H1 (cell line): Measurements from ENCODE around the gene MXI1. TPM values are rescaled to one million over a fixed set of nuclear protein-coding genes. Genes with fewer than 3 reads are reported as not detected.
A peak's percentile ranks its signal among the peaks of the same experiment; 100 is the strongest.

ENCODE experiments used
- CTCF ChIA-PET: fragments of 300-600 bp; sonication (Branson Sonifier 250); formaldehyde crosslinking; loops from one replicate; lab custom pipeline; 2021; ENCODE audit not compliant: partially characterized antibody; lab: Charles Lee
- POLR2A ChIA-PET: fragments of 300-600 bp; sonication (Branson Sonifier 250); formaldehyde crosslinking; loops from one replicate; lab custom pipeline; 2021; ENCODE audit warnings: inconsistent platforms; ENCODE audit not compliant: partially characterized antibody; lab: Charles Lee
- DNase-seq, 2 experiments: peaks; one replicate each; pipeline versions ENCODE4 v3.0.0 to v3.0.0-alpha.2; 2010 to 2022; ENCODE audit warnings: low spot score in 2 of 2, low read depth in 1 of 2, mixed read lengths in 1 of 2
- FAIRE-seq: peaks from 2 replicates; lab custom pipeline; 2011; peaks lifted over from hg19 to GRCh38; lab: Jason Lieb, UNC
- H2AFZ ChIP-seq: 2 replicates; pipeline ENCODE4 v1.8.1; 2012; ENCODE audit warnings: low read length, inconsistent platforms
- H2AK5ac ChIP-seq: 2 replicates; pipeline ENCODE4 v1.6.1; 2013; ENCODE audit warnings: low read depth, low read length
- H2BK120ac ChIP-seq: replicated peaks from 2 replicates; pipeline ENCODE3; 2013; ENCODE audit warnings: low read depth, low read length, inconsistent platforms
- H2BK12ac ChIP-seq: 2 replicates; pipeline ENCODE4 v1.6.1; 2013; ENCODE audit warnings: low read depth, low read length
- H2BK15ac ChIP-seq: 2 replicates; pipeline ENCODE4 v1.6.1; 2013; ENCODE audit warnings: low read length
- H2BK20ac ChIP-seq: 2 replicates; pipeline ENCODE4 v1.6.1; 2013; ENCODE audit warnings: low read length
- H2BK5ac ChIP-seq: 2 replicates; pipeline ENCODE4 v1.6.1; 2013; ENCODE audit warnings: low read depth, low read length
- H3K14ac ChIP-seq: 2 replicates; pipeline ENCODE4 v1.6.1; 2013; ENCODE audit warnings: inconsistent platforms; ENCODE audit not compliant: insufficient read length
- H3K18ac ChIP-seq: 2 replicates; pipeline ENCODE4 v1.6.1; 2013; ENCODE audit warnings: low read length; ENCODE audit errors: extremely low read depth
- H3K23ac ChIP-seq: 2 replicates; pipeline ENCODE4 v1.6.1; 2013; ENCODE audit warnings: inconsistent platforms; ENCODE audit not compliant: insufficient read length
- H3K23me2 ChIP-seq: 2 replicates; pipeline ENCODE4 v1.6.1; 2013; ENCODE audit warnings: low read depth, low read length
- H3K27ac ChIP-seq: 2 replicates; pipeline ENCODE4 v1.6.1; 2011; ENCODE audit warnings: low read depth, low read length, inconsistent platforms
- H3K27me3 ChIP-seq, 4 experiments: replicated peaks in 1 of 4; 1 replicate in 1 of 4; 2 replicates in 3 of 4; pipeline versions ENCODE4 v1.6.1 to v1.8.1; 2011 to 2013; ENCODE audit warnings: low read length in 3 of 4, mild to moderate bottlenecking in 3 of 4, inconsistent platforms in 2 of 4, mixed read lengths in 2 of 4, moderate library complexity in 1 of 4; ENCODE audit not compliant: control insufficient read depth in 3 of 4, insufficient read depth in 3 of 4; ENCODE audit errors: extremely low read depth in 1 of 4
- H3K36me3 ChIP-seq, 4 experiments: 2 replicates each; pipeline versions ENCODE4 v1.6.1 to v1.8.1; 2011 to 2013; ENCODE audit warnings: mild to moderate bottlenecking in 4 of 4, low read length in 3 of 4, moderate library complexity in 2 of 4, control low read depth in 1 of 4, inconsistent platforms in 1 of 4; ENCODE audit not compliant: insufficient read depth in 4 of 4, control insufficient read depth in 2 of 4
- H3K4ac ChIP-seq: replicated peaks from 2 replicates; pipeline ENCODE3; 2013; ENCODE audit warnings: low read length, low read depth, mixed read lengths, inconsistent platforms; ENCODE audit not compliant: insufficient read length
- H3K4me1 ChIP-seq, 4 experiments: replicated peaks in 1 of 4; 1 replicate in 1 of 4; 2 replicates in 3 of 4; pipeline versions ENCODE4 v1.6.1 to v1.8.1; 2011 to 2013; ENCODE audit warnings: low read length in 3 of 4, inconsistent platforms in 2 of 4, mixed read lengths in 1 of 4; ENCODE audit not compliant: insufficient read depth in 4 of 4, control insufficient read depth in 3 of 4
- H3K4me2 ChIP-seq, 2 experiments: 2 replicates each; pipeline versions ENCODE4 v1.6.1 to v1.8.1; 2011 to 2013; ENCODE audit warnings: low read depth in 2 of 2, low read length in 2 of 2, control low read depth in 1 of 2, inconsistent platforms in 1 of 2, mild to moderate bottlenecking in 1 of 2; ENCODE audit not compliant: insufficient read depth in 1 of 2
- H3K4me3 ChIP-seq, 4 experiments: fragments of 200-600, 300-600 bp in 1 of 4; sonication (generic), shearing (Covaris generic), sonication (Bioruptor Twin) in 1 of 4; 2 replicates each; pipeline versions ENCODE4 v1.5.1 to v1.8.1; 2011 to 2016; ENCODE audit warnings: low read length in 4 of 4, low read depth in 3 of 4, control low read depth in 2 of 4, inconsistent platforms in 2 of 4, mild to moderate bottlenecking in 2 of 4, mixed read lengths in 1 of 4, moderate library complexity in 1 of 4; ENCODE audit not compliant: insufficient read depth in 2 of 4; ENCODE audit errors: extremely low read depth in 1 of 4
- H3K56ac ChIP-seq: replicated peaks from 2 replicates; pipeline ENCODE3; 2013; ENCODE audit warnings: low read depth, mild to moderate bottlenecking, mixed read lengths, low read length, inconsistent platforms; ENCODE audit not compliant: insufficient read length
- H3K79me1 ChIP-seq: 2 replicates; pipeline ENCODE4 v1.6.1; 2013; ENCODE audit warnings: low read depth, low read length, control low read depth
- H3K79me2 ChIP-seq, 2 experiments: 2 replicates each; pipeline versions ENCODE4 v1.6.1 to v1.8.1; 2012 to 2013; ENCODE audit warnings: low read length in 2 of 2, mild to moderate bottlenecking in 2 of 2, inconsistent platforms in 1 of 2; ENCODE audit not compliant: insufficient read depth in 2 of 2, control insufficient read depth in 1 of 2
- H3K9ac ChIP-seq, 4 experiments: replicated peaks in 1 of 4; 1 replicate in 1 of 4; 2 replicates in 3 of 4; pipeline versions ENCODE4 v1.6.1 to v1.8.1; 2011 to 2013; ENCODE audit warnings: low read depth in 3 of 4, low read length in 3 of 4, control low read depth in 2 of 4, mild to moderate bottlenecking in 2 of 4, moderate library complexity in 2 of 4, inconsistent platforms in 1 of 4; ENCODE audit errors: extremely low read depth in 1 of 4
- H3K9me3 ChIP-seq, 2 experiments: 2 replicates each; pipeline versions ENCODE4 v1.6.1 to v1.8.1; 2012 to 2013; ENCODE audit warnings: mild to moderate bottlenecking in 2 of 2, moderate library complexity in 2 of 2, control low read depth in 1 of 2, inconsistent platforms in 1 of 2, low read depth in 1 of 2, low read length in 1 of 2, mixed read lengths in 1 of 2; ENCODE audit not compliant: insufficient read depth in 2 of 2
- H4K20me1 ChIP-seq, 2 experiments: replicated peaks in 1 of 2; 2 replicates each; pipeline versions ENCODE3 to v1.8.1; 2011 to 2013; ENCODE audit warnings: inconsistent platforms in 2 of 2, low read length in 2 of 2, mild to moderate bottlenecking in 1 of 2; ENCODE audit not compliant: insufficient read depth in 2 of 2, control insufficient read depth in 1 of 2
- H4K5ac ChIP-seq: 2 replicates; pipeline ENCODE4 v1.6.1; 2013; ENCODE audit warnings: low read length, low read depth, mixed read lengths, inconsistent platforms; ENCODE audit not compliant: insufficient read length
- H4K8ac ChIP-seq: 2 replicates; pipeline ENCODE4 v1.8.0; 2013; ENCODE audit warnings: mild to moderate bottlenecking, moderate library complexity, low read length, inconsistent platforms; ENCODE audit not compliant: insufficient read depth; ENCODE audit errors: extremely low read depth
- H4K91ac ChIP-seq: replicated peaks from 2 replicates; pipeline ENCODE3; 2013; ENCODE audit warnings: low read length, mixed read lengths, inconsistent platforms; ENCODE audit not compliant: insufficient read length
- HDAC2 ChIP-seq, 2 experiments: fragments of 300-600 bp in 1 of 2; sonication (generic) in 1 of 2; IDR thresholded peaks; 2 replicates each; pipeline ENCODE4 v1.6.1; 2011 to 2012; ENCODE audit warnings: low read depth in 2 of 2, low read length in 2 of 2, mild to moderate bottlenecking in 2 of 2, moderate library complexity in 2 of 2, borderline replicate concordance in 1 of 2, inconsistent platforms in 1 of 2
- POLR2A ChIP-seq, 2 experiments: IDR thresholded peaks; 1 replicate in 1 of 2; 2 replicates in 1 of 2; pipeline ENCODE4 v1.6.1; 2011; ENCODE audit warnings: low read depth in 2 of 2, low read length in 2 of 2, mild to moderate bottlenecking in 2 of 2; ENCODE audit errors: control extremely low read depth in 1 of 2
- whole genome bisulfite sequencing, 2 experiments: shearing (Covaris generic) in 1 of 2; methylation state at CpG; one replicate each; pipeline versions ENCODE4 v1.1.6 to v1.1.7; 2013 to 2015; ENCODE audit warnings: low lambda C conversion rate in 2 of 2, mixed read lengths in 2 of 2, inconsistent platforms in 1 of 2, low coverage in 1 of 2, missing lambda C conversion rate in 1 of 2; ENCODE audit not compliant: insufficient replicate concordance in 2 of 2, insufficient coverage in 1 of 2, insufficient read length in 1 of 2; ENCODE audit errors: extremely low coverage in 1 of 2, missing lambda C conversion rate in 1 of 2; 5-methylcytosine and 5-hydroxymethylcytosine counted together
- polyA plus RNA-seq, 7 experiments: library from polyadenylated mRNA; depleted of rRNA in 3 of 7; stranded (reverse) in 5 of 7; unstranded in 2 of 7; fragments of >200 nt in 5 of 7; fragments of 200-250 nt in 2 of 7; gene quantifications; 1 replicate in 5 of 7; 2 replicates in 1 of 7; 4 replicates in 1 of 7; pipeline versions ENCODE4 v1.2.1 to v1.2.3, GENCODE V29; 2011 to 2013; ENCODE audit warnings: missing spikeins in 2 of 7, mixed read lengths in 2 of 7
- total RNA-seq: library from RNA; stranded (reverse); fragmentation: NEBNext Ultra II Directional; extraction: Animal tissue kit (Norgen Biotek cat#: 25700); gene quantifications from 2 replicates; pipeline ENCODE4 v1.2.1, GENCODE V29; 2021

The MXI1 gene
- total and polyA plus RNA-seq, 2 of the 8 experiments (the other 6 are each of a cell fraction or from before 2014, with no cell fraction given) = 5.7 to 8.8 TPM

- no peak overlapping the region for H2AFZ ChIP-seq
- H2BK12ac ChIP-seq = no peak overlapping the region
- H3K4me1 ChIP-seq = peaks cover 0 to 3% (median 0%) of the 10 kb centered on the region in 4 experiments; a peak in 1 of 7 replicates
- H4K20me1 ChIP-seq = peaks cover 5 to 10% of the 10 kb centered on the region in 2 experiments
- H3K4me2 ChIP-seq = no peak overlapping the region
- no peak overlapping the region for H3K27ac ChIP-seq
- H3K36me3 ChIP-seq = peaks cover 20 to 75% (median 59%) of the 10 kb centered on the region in 4 experiments
- H4K91ac ChIP-seq = no peak overlapping the region
- POLR2A ChIA-PET = interaction anchor here (0.7 to 1.2 kb wide), 3 partner anchors 90 to 363 kb away, joined by 3 read pairs; no protein-coding TSS in a partner anchor
- H3K4me3 ChIP-seq = no peak overlapping the region
- H3K9ac ChIP-seq = no peak overlapping the region
- peaks cover 6 to 58% of the 10 kb centered on the region in 2 experiments for H3K79me2 ChIP-seq
- no peak overlapping the region for H2AK5ac ChIP-seq
- H2BK120ac ChIP-seq = no peak overlapping the region
- no peak for TF ChIP-seq HDAC2 (IDR thresholded peaks at IDR 0.05; ENCODE audit: borderline replicate concordance in 1 of 2, low read depth in 2 of 2, low read length in 2 of 2)
- 0 out of 3 replicates have a peak, but pooled peaks of 1 of the 2 experiments have one; percentile 9 for TF ChIP-seq POLR2A (IDR thresholded peaks at IDR 0.05; ENCODE audit: control extremely low read depth in 1 of 2, low read depth in 2 of 2, low read length in 2 of 2)
- no peak overlapping the region for H4K8ac ChIP-seq
- no peaks in the 10 kb centered on the region for H3K9me3 ChIP-seq
- H3K14ac ChIP-seq = no peak overlapping the region
- no peak overlapping the region for H3K56ac ChIP-seq
- no peak overlapping the region for H3K23ac ChIP-seq
- 0 out of 2 replicates have a peak, but pooled peaks cover 2% of the 10 kb centered on the region for H3K79me1 ChIP-seq
- 0 out of 2 replicates have a peak, but pooled peaks cover 2% of the 10 kb centered on the region for H3K23me2 ChIP-seq
- H3K27me3 ChIP-seq = peaks cover 0 to 1% (median 0%) of the 10 kb centered on the region in 4 experiments; a peak in 1 of 7 replicates
- DNase-seq = no peak
- no peak overlapping the region for H3K4ac ChIP-seq
- no peak overlapping the region for H2BK15ac ChIP-seq
- H2BK5ac ChIP-seq = no peak overlapping the region
- WGBS, 2 experiments = 83% methylated on average over 5 of the region's 5 CpGs; no CpG with 5 or more reads in 1 of the 2 experiments
- H4K5ac ChIP-seq = no peak overlapping the region
- no peak for FAIRE-seq
- CTCF ChIA-PET = interaction anchor here (0.6 to 1.4 kb wide), 6 partner anchors 10 to 418 kb away, joined by 3 to 4 read pairs (median 3); no protein-coding TSS in a partner anchor
- no peak overlapping the region for H3K18ac ChIP-seq
- H2BK20ac ChIP-seq = no peak overlapping the region
These were observed 93.1 kb downstream of the MXI1 start for GRCh38 chr10:110300486-110300986.
